ENCODE measurements around the gene GTSE1.

Gene GTSE1

DNA sequence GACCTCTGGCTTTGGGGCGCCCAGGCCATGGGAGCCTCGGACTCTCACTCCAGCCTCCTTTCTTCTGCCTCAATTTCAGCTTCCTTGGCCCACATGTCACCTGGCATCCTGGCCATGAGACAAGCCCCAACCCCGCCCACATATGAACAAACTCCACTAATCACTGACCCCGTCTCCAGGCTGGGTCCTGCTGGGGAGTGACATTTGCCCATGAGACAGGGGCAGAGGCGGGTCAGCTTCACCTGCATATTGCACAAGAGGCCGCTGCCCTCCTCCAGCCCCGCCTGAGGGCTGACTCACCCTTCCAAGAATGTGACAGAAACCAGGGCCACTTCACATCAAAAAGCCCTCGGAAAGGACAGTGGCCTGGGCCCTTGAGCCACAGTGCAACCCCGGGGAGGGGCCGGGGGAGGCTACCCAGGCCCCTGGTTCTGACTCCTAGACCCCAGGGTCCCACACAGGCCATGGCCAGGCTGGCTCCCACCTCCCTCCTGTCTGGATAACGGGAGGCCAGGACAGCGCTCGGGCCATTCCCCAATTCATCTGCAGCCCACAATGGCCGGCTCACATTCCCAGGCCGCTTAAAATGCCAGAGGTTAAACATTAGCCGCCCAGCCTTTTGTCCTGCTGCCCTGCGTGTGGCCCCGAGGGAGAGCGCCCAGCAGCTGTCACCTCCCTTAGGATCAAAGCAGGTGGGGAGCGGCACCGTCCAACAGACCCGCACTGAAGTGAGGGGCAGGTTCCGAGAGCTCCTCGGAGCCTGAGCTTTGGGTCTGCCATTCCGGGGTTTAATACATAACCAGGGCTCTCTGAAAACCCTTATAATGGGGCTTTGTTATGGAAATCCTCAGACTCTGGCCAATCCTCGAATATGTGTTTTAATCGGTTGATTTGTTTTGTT, 81.1 kb downstream of the GTSE1 start:
- Histone ChIP-seq H3K27ac (ENCODE audit: low read depth, low read length) (no peak overlapping the region), H3K27me3 (ENCODE audit: low read length) (no peaks in the 10 kb centered on the region), H3F3A (ENCODE audit: insufficient read depth) (no peaks in the 10 kb centered on the region), H3K79me2 (ENCODE audit: insufficient read depth, low read length) (no peaks in the 10 kb centered on the region), H3K36me3 (ENCODE audit: low read length) (no peaks in the 10 kb centered on the region), H4K20me1 (ENCODE audit: low read depth, low read length) (no peaks in the 10 kb centered on the region), H3K4me3 (ENCODE audit: insufficient read depth, low read length, poor library complexity, severe bottlenecking) (no peak overlapping the region), H2AFZ (ENCODE audit: low read depth, low read length, severe bottlenecking) (no peak overlapping the region), H3K9ac (ENCODE audit: low read length) (no peak overlapping the region), H3K9me2 (replicated peaks; ENCODE audit: insufficient read depth, low read length) (no peaks in the 10 kb centered on the region), H3K4me2 (ENCODE audit: low read depth, low read length, poor library complexity, severe bottlenecking) (no peak overlapping the region), H3K9me3 (ENCODE audit: insufficient read depth, low read length) (no peaks in the 10 kb centered on the region)
- TF ChIP-seq CTCF (IDR thresholded peaks at IDR 0.05; ENCODE audit: insufficient read depth, low read length, poor library complexity, severe bottlenecking) (no peak), EZH2phosphoT487 (conservative IDR thresholded peaks at IDR 0.05; ENCODE audit: low read length) (no peak)

DNA sequence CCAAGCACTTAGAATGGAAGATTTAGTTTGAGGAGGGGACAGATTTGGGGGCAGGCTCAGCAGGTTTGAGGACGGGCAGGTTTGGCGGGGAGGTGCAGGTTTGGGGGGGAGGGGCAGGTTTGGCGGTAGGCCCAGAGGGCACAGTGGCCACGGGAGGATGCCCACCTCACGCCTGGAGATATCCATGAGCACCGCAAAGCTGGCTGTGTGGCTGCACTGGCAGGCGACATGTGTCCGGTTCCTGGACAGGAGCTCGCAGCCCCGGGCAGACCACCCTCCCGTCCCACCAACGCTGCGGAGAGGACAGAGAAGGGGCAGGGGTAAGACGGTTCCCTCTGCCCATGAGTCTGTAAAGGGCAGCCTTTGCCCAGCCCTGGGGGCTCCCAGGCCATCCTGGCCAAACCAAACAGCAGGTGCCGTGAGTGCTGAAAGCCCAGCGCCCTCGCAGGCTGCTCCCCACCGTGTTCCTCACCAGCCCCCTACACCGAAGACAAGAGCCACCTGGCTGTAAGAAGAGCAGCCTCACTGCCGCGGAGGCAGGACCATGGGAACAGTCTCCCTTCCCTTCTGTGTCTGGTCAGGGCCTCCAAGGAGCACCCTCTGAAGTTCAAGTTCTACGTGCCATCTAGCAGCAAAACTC, 81.9 kb downstream of the GTSE1 start:
- H3K27me3 ChIP-seq (ENCODE audit: low read length), result no peaks in the 10 kb centered on the region
- no peak for TF ChIP-seq EZH2phosphoT487 (conservative IDR thresholded peaks at IDR 0.05; ENCODE audit: low read length)
- no peak for TF ChIP-seq CTCF (IDR thresholded peaks at IDR 0.05; ENCODE audit: insufficient read depth, low read length, poor library complexity, severe bottlenecking)
- H3K9ac ChIP-seq (ENCODE audit: low read length), result no peak overlapping the region
- H3K9me3 ChIP-seq (ENCODE audit: insufficient read depth, low read length), result no peaks in the 10 kb centered on the region
- no peak overlapping the region for H2AFZ ChIP-seq (ENCODE audit: low read depth, low read length, severe bottlenecking)
- H3K36me3 ChIP-seq (ENCODE audit: low read length), result no peaks in the 10 kb centered on the region
- no peaks in the 10 kb centered on the region for H3K9me2 ChIP-seq (replicated peaks; ENCODE audit: insufficient read depth, low read length)
- no peaks in the 10 kb centered on the region for H3F3A ChIP-seq (ENCODE audit: insufficient read depth)
- no peaks in the 10 kb centered on the region for H4K20me1 ChIP-seq (ENCODE audit: low read depth, low read length)
- no peaks in the 10 kb centered on the region for H3K79me2 ChIP-seq (ENCODE audit: insufficient read depth, low read length)
- H3K27ac ChIP-seq (ENCODE audit: low read depth, low read length), result no peak overlapping the region
- no peak overlapping the region for H3K4me2 ChIP-seq (ENCODE audit: low read depth, low read length, poor library complexity, severe bottlenecking)
- no peak overlapping the region for H3K4me3 ChIP-seq (ENCODE audit: insufficient read depth, low read length, poor library complexity, severe bottlenecking)

GRCh38 chr22:46379066-46379930, 82.6 kb downstream of the GTSE1 start:
- TF ChIP-seq CTCF (IDR thresholded peaks at IDR 0.05; ENCODE audit: insufficient read depth, low read length, poor library complexity, severe bottlenecking), result no peak
- no peak for TF ChIP-seq EZH2phosphoT487 (conservative IDR thresholded peaks at IDR 0.05; ENCODE audit: low read length)
- H3K9me3 ChIP-seq (ENCODE audit: insufficient read depth, low read length), result no peaks in the 10 kb centered on the region
- H3F3A ChIP-seq (ENCODE audit: insufficient read depth), result no peaks in the 10 kb centered on the region
- no peak overlapping the region for H3K9ac ChIP-seq (ENCODE audit: low read length)
- no peaks in the 10 kb centered on the region for H3K9me2 ChIP-seq (replicated peaks; ENCODE audit: insufficient read depth, low read length)
- H3K36me3 ChIP-seq (ENCODE audit: low read length), result no peaks in the 10 kb centered on the region
- no peaks in the 10 kb centered on the region for H3K27me3 ChIP-seq (ENCODE audit: low read length)
- H3K79me2 ChIP-seq (ENCODE audit: insufficient read depth, low read length), result no peaks in the 10 kb centered on the region
- no peak overlapping the region for H3K27ac ChIP-seq (ENCODE audit: low read depth, low read length)
- no peak overlapping the region for H2AFZ ChIP-seq (ENCODE audit: low read depth, low read length, severe bottlenecking)
- no peaks in the 10 kb centered on the region for H4K20me1 ChIP-seq (ENCODE audit: low read depth, low read length)
- H3K4me2 ChIP-seq (ENCODE audit: low read depth, low read length, poor library complexity, severe bottlenecking), result no peak overlapping the region
- H3K4me3 ChIP-seq (ENCODE audit: insufficient read depth, low read length, poor library complexity, severe bottlenecking), result no peak overlapping the region

Measured in SU-DHL-6 (cell line).